H9 (cell line): ENCODE results near the gene GPR153. TPM values are rescaled to one million over a fixed set of nuclear protein-coding genes. Genes with fewer than 3 reads are reported as not detected.

Experiments
- DNase-seq: peaks from one replicate; pipeline ENCODE4 v3.0.0-alpha.2; 2017
- H2AFZ ChIP-seq: one replicate; pipeline ENCODE4 v1.6.1; 2013; ENCODE audit warnings: mild to moderate bottlenecking, low read length, control low read depth, moderate library complexity
- H2AK5ac ChIP-seq: 2 replicates; pipeline ENCODE4 v1.6.1; 2013; ENCODE audit warnings: low read length, control low read depth, mixed read lengths; ENCODE audit not compliant: insufficient read length
- H2BK120ac ChIP-seq: one replicate; pipeline ENCODE4 v1.6.1; 2013; ENCODE audit warnings: low read depth, mild to moderate bottlenecking, low read length, control low read depth, inconsistent platforms; ENCODE audit not compliant: poor library complexity, severe bottlenecking
- H2BK12ac ChIP-seq: 2 replicates; pipeline ENCODE4 v1.6.1; 2013; ENCODE audit warnings: low read length, control low read depth, mixed read lengths, low read depth; ENCODE audit not compliant: insufficient read length
- H2BK15ac ChIP-seq: 2 replicates; pipeline ENCODE4 v1.6.1; 2013; ENCODE audit warnings: low read depth, low read length, control low read depth
- H2BK20ac ChIP-seq: one replicate; pipeline ENCODE4 v1.6.1; 2013; ENCODE audit warnings: low read depth, mild to moderate bottlenecking, low read length, control low read depth, inconsistent platforms; ENCODE audit not compliant: poor library complexity, severe bottlenecking
- H2BK5ac ChIP-seq: 2 replicates; pipeline ENCODE4 v1.6.1; 2013; ENCODE audit warnings: low read length, control low read depth, mixed read lengths; ENCODE audit not compliant: insufficient read length
- H3K14ac ChIP-seq: 2 replicates; pipeline ENCODE4 v1.6.1; 2013; ENCODE audit warnings: low read length, control low read depth; ENCODE audit not compliant: insufficient read depth
- H3K18ac ChIP-seq: 2 replicates; pipeline ENCODE4 v1.6.1; 2013; ENCODE audit warnings: low read depth, mild to moderate bottlenecking, mixed read lengths, low read length, control low read depth; ENCODE audit not compliant: insufficient read length
- H3K23ac ChIP-seq: 2 replicates; pipeline ENCODE4 v1.6.1; 2013; ENCODE audit warnings: low read length, control low read depth, mixed read lengths, low read depth; ENCODE audit not compliant: insufficient read length
- H3K23me2 ChIP-seq: 2 replicates; pipeline ENCODE4 v1.6.1; 2013; ENCODE audit warnings: low read depth, mild to moderate bottlenecking, mixed read lengths, low read length, control low read depth; ENCODE audit not compliant: insufficient read length, poor library complexity, severe bottlenecking
- H3K27ac ChIP-seq: 2 replicates; pipeline ENCODE4 v1.5.1; 2013; ENCODE audit warnings: low read length, control low read depth, mixed read lengths, low read depth; ENCODE audit not compliant: insufficient read length
- H3K27me3 ChIP-seq: 2 replicates; pipeline ENCODE4 v1.6.1; 2013; ENCODE audit warnings: low read length, control low read depth, inconsistent platforms; ENCODE audit not compliant: insufficient read depth
- H3K4ac ChIP-seq: 2 replicates; pipeline ENCODE4 v1.6.1; 2013; ENCODE audit warnings: low read depth, mild to moderate bottlenecking, control low read depth, inconsistent platforms, low read length, moderate library complexity
- H3K4me1 ChIP-seq: 2 replicates; pipeline ENCODE4 v1.6.1; 2013; ENCODE audit warnings: low read length, control low read depth, inconsistent platforms; ENCODE audit not compliant: insufficient read depth
- H3K4me2 ChIP-seq: 2 replicates; pipeline ENCODE4 v1.6.1; 2013; ENCODE audit warnings: low read length, control low read depth, mixed read lengths; ENCODE audit not compliant: insufficient read length, insufficient read depth
- H3K56ac ChIP-seq: 2 replicates; pipeline ENCODE4 v1.6.1; 2013; ENCODE audit warnings: low read depth, mild to moderate bottlenecking, mixed read lengths, low read length, control low read depth; ENCODE audit not compliant: insufficient read length
- H3K79me1 ChIP-seq: 2 replicates; pipeline ENCODE4 v1.6.1; 2013; ENCODE audit warnings: low read depth, mild to moderate bottlenecking, moderate library complexity, low read length, control low read depth, inconsistent platforms; ENCODE audit not compliant: insufficient read depth, poor library complexity, severe bottlenecking
- H3K79me2 ChIP-seq: 2 replicates; pipeline ENCODE4 v1.6.1; 2013; ENCODE audit warnings: low read length, control low read depth, inconsistent platforms; ENCODE audit not compliant: insufficient read depth
- H3K9ac ChIP-seq: 2 replicates; pipeline ENCODE4 v1.6.1; 2013; ENCODE audit warnings: low read length, control low read depth, mixed read lengths; ENCODE audit not compliant: insufficient read length; ENCODE audit errors: extremely low read depth
- H3K9me3 ChIP-seq: one replicate; pipeline ENCODE4 v1.6.1; 2013; ENCODE audit warnings: low read depth, low read length, inconsistent platforms; ENCODE audit not compliant: control insufficient read depth
- H3T11ph ChIP-seq: one replicate; pipeline ENCODE4 v1.6.1; 2013; ENCODE audit warnings: mild to moderate bottlenecking, low read length, control low read depth, inconsistent platforms
- H4K20me1 ChIP-seq: one replicate; pipeline ENCODE4 v1.6.1; 2013; ENCODE audit not compliant: control insufficient read depth, insufficient read length, insufficient read depth
- H4K5ac ChIP-seq: 2 replicates; pipeline ENCODE4 v1.6.1; 2013; ENCODE audit warnings: low read depth, mild to moderate bottlenecking, mixed read lengths, low read length, control low read depth; ENCODE audit not compliant: insufficient read length
- H4K8ac ChIP-seq: replicated peaks from 2 replicates; pipeline ENCODE4 v1.6.1; 2013; ENCODE audit warnings: low read length, control low read depth, mixed read lengths, low read depth; ENCODE audit not compliant: insufficient read length
- H4K91ac ChIP-seq: 2 replicates; pipeline ENCODE4 v1.6.1; 2013; ENCODE audit warnings: low read depth, mild to moderate bottlenecking, moderate library complexity, mixed read lengths, low read length, control low read depth; ENCODE audit not compliant: insufficient read length
- H3K27ac Mint-ChIP-seq, 3 experiments: 2 replicates in 2 of 3; 3 replicates in 1 of 3; pipeline ENCODE4 v1.8.0; 2020 to 2021; ENCODE audit warnings: mixed read lengths in 3 of 3, mild to moderate bottlenecking in 1 of 3, moderate library complexity in 1 of 3
- H3K27me3 Mint-ChIP-seq: 2 replicates; pipeline ENCODE4 v1.8.0; 2021; ENCODE audit warnings: low read depth, mild to moderate bottlenecking, moderate library complexity, mixed read lengths
- H3K36me3 Mint-ChIP-seq, 3 experiments: 2 replicates in 2 of 3; 3 replicates in 1 of 3; pipeline ENCODE4 v1.8.0; 2020 to 2021; ENCODE audit warnings: low read depth in 3 of 3, mixed read lengths in 3 of 3; ENCODE audit not compliant: insufficient read depth in 1 of 3
- H3K4me1 Mint-ChIP-seq, 2 experiments: 2 replicates each; pipeline ENCODE4 v1.8.0; 2020; ENCODE audit warnings: mixed read lengths in 2 of 2
- H3K4me3 Mint-ChIP-seq, 2 experiments: 2 replicates in 1 of 2; 3 replicates in 1 of 2; pipeline ENCODE4 v1.8.0; 2020 to 2021; ENCODE audit warnings: mild to moderate bottlenecking in 2 of 2, mixed read lengths in 2 of 2, moderate library complexity in 1 of 2
- H3K9me3 Mint-ChIP-seq, 2 experiments: 2 replicates in 1 of 2; 3 replicates in 1 of 2; pipeline ENCODE4 v1.8.0; 2020; ENCODE audit warnings: mild to moderate bottlenecking in 2 of 2, mixed read lengths in 2 of 2, moderate library complexity in 1 of 2
- CTCF ChIP-seq: fragments of 200-600 bp; sonication (generic); conservative IDR thresholded peaks from 3 replicates; pipeline ENCODE4 v1.8.0; 2021; ENCODE audit warnings: antibody characterized with exemption, mild to moderate bottlenecking
- WGBS: extraction: QIAGEN DNeasy Blood & Tissue Kit; methylation state at CpG from one replicate; pipeline ENCODE4 v1.1.7; 2013; ENCODE audit warnings: missing lambda C conversion rate, low lambda C conversion rate, mixed read lengths; ENCODE audit not compliant: insufficient read length; ENCODE audit errors: extremely low coverage; 5-methylcytosine and 5-hydroxymethylcytosine counted together
- total RNA-seq: library from RNA; stranded (reverse); gene quantifications from 2 replicates; pipeline ENCODE4 v1.2.1, GENCODE V29; 2021

GPR153 gene
- total RNA-seq, 1 experiment from 2014 or later = 8.9 TPM

- H3K23me2 ChIP-seq = no peaks in the 10 kb centered on the region
- Mint-ChIP-seq H3K9me3 (no peaks in the 10 kb centered on the region), H3K27me3 (no peaks in the 10 kb centered on the region), H3K36me3 (peaks cover 0 to 10% (median 4%) of the 10 kb centered on the region in 3 experiments; a peak in 3 of 7 replicates), H3K27ac (peak overlapping the region in 1 of 3 experiments; percentile 13; a peak in 1 of 7 replicates), H3K4me1 (peaks cover 4 to 8% of the 10 kb centered on the region in 2 experiments; a peak in 2 of 4 replicates), H3K4me3 (no peak overlapping the region)
- no peaks in the 10 kb centered on the region for H3K79me1 ChIP-seq
- no peak overlapping the region for H3K9ac ChIP-seq
- DNase-seq = no peak
- no peak overlapping the region for H3K56ac ChIP-seq
- no peaks in the 10 kb centered on the region for H3K79me2 ChIP-seq
- no CpG with 5 or more reads among the region's 17 CpGs for WGBS
- no peak overlapping the region for H2BK120ac ChIP-seq
- H4K5ac ChIP-seq = no peak overlapping the region
- H2BK12ac ChIP-seq = no peak overlapping the region
- no peak overlapping the region for H3T11ph ChIP-seq
- no peak overlapping the region for H2BK15ac ChIP-seq
- no peak overlapping the region for H3K18ac ChIP-seq
- H2AFZ ChIP-seq = no peak overlapping the region
- TF ChIP-seq CTCF = no peak
- no peak overlapping the region for H4K8ac ChIP-seq
- H3K9me3 ChIP-seq = no peaks in the 10 kb centered on the region
- peaks cover 3% of the 10 kb centered on the region for H4K20me1 ChIP-seq
- H2BK20ac ChIP-seq = no peak overlapping the region
- H3K14ac ChIP-seq = no peak overlapping the region
- no peak overlapping the region for H3K4ac ChIP-seq
- no peak overlapping the region for H2AK5ac ChIP-seq
- H3K27ac ChIP-seq = no peak overlapping the region
- no peaks in the 10 kb centered on the region for H3K27me3 ChIP-seq
- no peak overlapping the region for H3K4me2 ChIP-seq
- H3K23ac ChIP-seq = no peak overlapping the region
- no peak overlapping the region for H2BK5ac ChIP-seq
- no peak overlapping the region for H4K91ac ChIP-seq
- no peaks in the 10 kb centered on the region for H3K4me1 ChIP-seq
These were observed 21.8 kb upstream of the GPR153 start for GRCh38 chr1:6282577-6283270.
